NCI-H2171 (cell line): ENCODE data around the gene FAT1.
"Not testable (repeated sequence)": the region's sequence is repeated elsewhere in the genome, so short reads cannot be mapped to it uniquely, and the experiment has no call there.

ENCODE experiments used
- DNase-seq: peaks from one replicate; lab custom pipeline; 2025; lab: John Stamatoyannopoulos, UW

Gene FAT1

GRCh38 chr4:186723292-186724057 lies at the start of gene FAT1:
FAT1 (minus strand) TSS chr4:186723856; CDS start chr4:186709827, 14,029 bp downstream.
- DNase-seq = no peak

GRCh38 chr4:186772936-186773487 lies 49.4 kb upstream of the FAT1 start:
- DNase-seq = no peak

- DNase-seq = no peak
These were observed 48.0 kb upstream of the FAT1 start for GRCh38 chr4:186771624-186772023.

- no peak for DNase-seq
These were observed 47.0 kb upstream of the FAT1 start for GRCh38 chr4:186770481-186771175.

- no peak for DNase-seq
These were observed 44.1 kb upstream of the FAT1 start for GRCh38 chr4:186767794-186768193.

GRCh38 chr4:186765673-186766546 lies 42.3 kb upstream of the FAT1 start:
- no peak for DNase-seq

- DNase-seq = no peak
These were observed 41.5 kb upstream of the FAT1 start for GRCh38 chr4:186765138-186765537.

GRCh38 chr4:186764457-186764856 lies 40.8 kb upstream of the FAT1 start:
- DNase-seq = no peak

GRCh38 chr4:186762865-186763264 lies 39.2 kb upstream of the FAT1 start:
- no peak for DNase-seq

- no peak for DNase-seq
These were observed 38.7 kb upstream of the FAT1 start for GRCh38 chr4:186762361-186762760.

GRCh38 chr4:186761956-186762355 lies 38.3 kb upstream of the FAT1 start:
- DNase-seq = not testable (repeated sequence)

- DNase-seq = no peak
These were observed 37.7 kb upstream of the FAT1 start for GRCh38 chr4:186761393-186761792.

GRCh38 chr4:186760576-186760975 lies 36.9 kb upstream of the FAT1 start:
- no peak for DNase-seq

GRCh38 chr4:186759990-186760389 lies 36.3 kb upstream of the FAT1 start:
- DNase-seq = no peak

- no peak for DNase-seq
These were observed 35.5 kb upstream of the FAT1 start for GRCh38 chr4:186758929-186759682.

- DNase-seq = no peak
These were observed 34.2 kb upstream of the FAT1 start for GRCh38 chr4:186757696-186758355.

- not testable (repeated sequence) for DNase-seq
These were observed 32.9 kb upstream of the FAT1 start for GRCh38 chr4:186756550-186756949.

GRCh38 chr4:186755550-186756519 lies 32.2 kb upstream of the FAT1 start:
- DNase-seq = no peak

GRCh38 chr4:186754976-186755375 lies 31.3 kb upstream of the FAT1 start:
- no peak for DNase-seq

- no peak for DNase-seq
These were observed 28.7 kb upstream of the FAT1 start for GRCh38 chr4:186752325-186752724.
